Smooth muscle cell (in vitro differentiated cells): Measurements from ENCODE around the gene CDK15. TPM values are rescaled to one million over a fixed set of nuclear protein-coding genes. Genes with fewer than 3 reads are reported as not detected.

ENCODE experiments used
- DNase-seq: peaks from one replicate; lab custom pipeline; 2025; ENCODE audit not compliant: unreplicated experiment; lab: John Stamatoyannopoulos, UW
- H2AFZ ChIP-seq: fragments of 200-600 bp; sonication (generic); 2 replicates; pipeline ENCODE4 v1.6.0; 2016; ENCODE audit warnings: antibody characterized with exemption, low read depth, mild to moderate bottlenecking
- H3F3A ChIP-seq: fragments of 200-600 bp; sonication (generic); 2 replicates; pipeline ENCODE4 v1.6.0; 2017; ENCODE audit warnings: antibody characterized with exemption, low read depth
- H3K27ac ChIP-seq: fragments of 200-600 bp; sonication (generic); 2 replicates; pipeline ENCODE4 v1.5.1; 2016; ENCODE audit warnings: low read depth, mild to moderate bottlenecking
- H3K27me3 ChIP-seq: fragments of 200-600 bp; sonication (generic); 2 replicates; pipeline ENCODE4 v1.6.1; 2016; ENCODE audit warnings: low read depth, mild to moderate bottlenecking
- H3K36me3 ChIP-seq: fragments of 200-600 bp; sonication (generic); 2 replicates; pipeline ENCODE4 v1.5.1; 2016; ENCODE audit warnings: low read depth
- H3K4me1 ChIP-seq: fragments of 200-600 bp; sonication (generic); 2 replicates; pipeline ENCODE4 v1.5.1; 2016; ENCODE audit warnings: low read depth
- H3K4me2 ChIP-seq: fragments of 200-600 bp; sonication (generic); 2 replicates; pipeline ENCODE4 v1.6.0; 2016; ENCODE audit warnings: mild to moderate bottlenecking
- H3K4me3 ChIP-seq: fragments of 200-600 bp; sonication (generic); 2 replicates; pipeline ENCODE4 v1.5.1; 2016; ENCODE audit warnings: mild to moderate bottlenecking
- H3K79me2 ChIP-seq: fragments of 200-600 bp; sonication (generic); 2 replicates; pipeline ENCODE4 v1.6.0; 2016; ENCODE audit warnings: low read depth, mild to moderate bottlenecking
- H3K9ac ChIP-seq: fragments of 200-600 bp; sonication (generic); 2 replicates; pipeline ENCODE4 v1.6.0; 2016; ENCODE audit warnings: low read depth
- H3K9me3 ChIP-seq: fragments of 200-600 bp; sonication (generic); replicated peaks from 2 replicates; pipeline ENCODE4 v1.5.1; 2016; ENCODE audit warnings: low read depth
- H4K20me1 ChIP-seq: fragments of 200-600 bp; sonication (generic); 2 replicates; pipeline ENCODE4 v1.6.0; 2016; ENCODE audit warnings: low read depth
- WGBS: methylation state at CpG from one replicate; pipeline ENCODE4 v1.1.7; 2016; ENCODE audit warnings: low lambda C conversion rate; 5-methylcytosine and 5-hydroxymethylcytosine counted together
- polyA plus RNA-seq: library from polyadenylated mRNA; unstranded; fragments of >200 nt; fragmentation: Nextera tagmentation; extraction: Ambion mirVana; gene quantifications from 2 replicates; pipeline ENCODE4 v1.2.1, GENCODE V29; 2016
- total RNA-seq: library from RNA; depleted of rRNA; stranded (reverse); fragments of >200 nt; gene quantifications from 2 replicates; pipeline ENCODE4 v1.2.3, GENCODE V29; 2014
- TF ChIP-seq, protein P1 (sequence below): fragments of 200-600 bp; sonication (generic); IDR thresholded peaks from 2 replicates; pipeline ENCODE4 v1.5.1; 2017; ENCODE audit warnings: borderline replicate concordance, mild to moderate bottlenecking, antibody characterized with exemption; ENCODE audit not compliant: insufficient read depth, poor library complexity, severe bottlenecking

Gene CDK15
- total and polyA plus RNA-seq, 2 experiments from 2014 or later = 0.40 to 0.93 TPM

DNA sequence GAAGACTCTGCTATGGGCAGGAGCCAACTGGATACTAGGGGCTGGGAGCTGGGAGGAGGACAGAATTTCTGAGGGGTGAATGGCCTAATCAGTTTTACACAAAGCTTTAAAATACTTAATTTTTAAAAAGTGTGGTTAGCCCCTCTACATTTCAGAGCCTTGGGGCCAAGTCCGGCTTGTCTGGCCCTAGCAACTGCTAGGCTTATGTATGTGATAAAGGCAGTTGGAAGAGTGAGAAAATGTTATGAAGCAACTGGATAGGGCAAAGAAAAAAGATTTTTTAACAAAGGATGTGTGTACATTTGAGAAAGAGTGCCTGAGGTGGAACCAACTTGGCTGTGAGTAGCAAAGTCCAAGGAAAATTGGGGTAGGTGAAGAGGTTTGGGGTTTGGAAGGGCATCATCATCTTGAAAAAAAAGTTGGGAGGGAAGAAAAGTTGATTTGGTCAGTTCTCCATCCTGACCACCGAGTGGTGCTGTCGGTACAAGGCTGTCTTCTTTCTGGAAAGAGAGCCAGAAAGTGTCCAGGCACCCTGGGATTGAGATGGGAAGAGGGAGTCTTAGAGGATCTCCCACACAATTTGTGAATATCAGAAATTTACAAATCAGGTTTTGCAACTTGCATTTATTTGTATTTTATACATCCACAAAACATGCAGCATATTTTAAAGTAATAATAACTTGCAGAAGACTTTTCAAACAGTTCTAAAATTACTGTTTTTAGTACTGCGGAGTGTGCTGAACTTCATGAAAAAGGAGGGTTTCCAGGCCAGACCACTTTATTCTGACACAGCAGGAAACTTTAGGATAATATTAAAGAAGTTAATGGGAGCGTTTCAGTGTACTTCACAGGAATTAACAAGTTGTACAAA, 10.5 kb upstream of the CDK15 start:
- 31% methylated on average over 5 of the region's 5 CpGs for WGBS
- no peak for DNase-seq

DNA sequence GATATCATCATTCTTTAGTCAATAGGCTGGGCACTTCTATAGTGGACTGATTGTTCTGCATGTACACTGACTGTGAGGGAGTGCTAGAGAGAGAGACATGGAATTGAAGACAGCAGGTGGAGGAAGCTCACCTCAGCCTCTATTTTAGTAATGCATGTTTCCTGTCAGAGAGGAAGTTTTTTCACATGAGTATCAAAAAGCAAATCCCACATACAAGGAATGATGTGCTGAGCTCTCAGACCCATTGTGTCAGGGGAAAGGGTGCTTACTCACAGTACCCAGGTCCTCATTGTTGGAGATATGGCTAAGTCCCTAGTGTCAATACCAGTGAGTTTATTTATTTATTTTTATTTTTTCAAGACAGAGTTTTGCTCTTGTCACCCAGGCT, 9.9 kb upstream of the CDK15 start:
- Histone ChIP-seq H3F3A (peaks cover 6% of the 10 kb centered on the region), H3K4me2 (no peak overlapping the region), H4K20me1 (no peaks in the 10 kb centered on the region), H3K79me2 (no peaks in the 10 kb centered on the region), H3K27ac (no peak overlapping the region), H3K9ac (no peak overlapping the region), H3K27me3 (no peaks in the 10 kb centered on the region), H3K4me3 (no peak overlapping the region), H3K9me3 (no peaks in the 10 kb centered on the region), H3K36me3 (no peaks in the 10 kb centered on the region), H3K4me1 (no peaks in the 10 kb centered on the region), H2AFZ (no peak overlapping the region)
- DNase-seq = no peak
- TF ChIP-seq, protein P1, sequence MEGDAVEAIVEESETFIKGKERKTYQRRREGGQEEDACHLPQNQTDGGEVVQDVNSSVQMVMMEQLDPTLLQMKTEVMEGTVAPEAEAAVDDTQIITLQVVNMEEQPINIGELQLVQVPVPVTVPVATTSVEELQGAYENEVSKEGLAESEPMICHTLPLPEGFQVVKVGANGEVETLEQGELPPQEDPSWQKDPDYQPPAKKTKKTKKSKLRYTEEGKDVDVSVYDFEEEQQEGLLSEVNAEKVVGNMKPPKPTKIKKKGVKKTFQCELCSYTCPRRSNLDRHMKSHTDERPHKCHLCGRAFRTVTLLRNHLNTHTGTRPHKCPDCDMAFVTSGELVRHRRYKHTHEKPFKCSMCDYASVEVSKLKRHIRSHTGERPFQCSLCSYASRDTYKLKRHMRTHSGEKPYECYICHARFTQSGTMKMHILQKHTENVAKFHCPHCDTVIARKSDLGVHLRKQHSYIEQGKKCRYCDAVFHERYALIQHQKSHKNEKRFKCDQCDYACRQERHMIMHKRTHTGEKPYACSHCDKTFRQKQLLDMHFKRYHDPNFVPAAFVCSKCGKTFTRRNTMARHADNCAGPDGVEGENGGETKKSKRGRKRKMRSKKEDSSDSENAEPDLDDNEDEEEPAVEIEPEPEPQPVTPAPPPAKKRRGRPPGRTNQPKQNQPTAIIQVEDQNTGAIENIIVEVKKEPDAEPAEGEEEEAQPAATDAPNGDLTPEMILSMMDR = no peak

More for the DNA sequence above, 10.5 kb upstream of the CDK15 start:
- no peaks in the 10 kb centered on the region for H3K79me2 ChIP-seq
- no peaks in the 10 kb centered on the region for H3K9me3 ChIP-seq
- TF ChIP-seq, protein P1 = peak; percentile 70
- H2AFZ ChIP-seq = no peak overlapping the region
- H3K27ac ChIP-seq = no peak overlapping the region
- no peaks in the 10 kb centered on the region for H4K20me1 ChIP-seq
- H3K27me3 ChIP-seq = no peaks in the 10 kb centered on the region
- no peaks in the 10 kb centered on the region for H3K4me1 ChIP-seq
- no peak overlapping the region for H3K4me3 ChIP-seq
- H3K9ac ChIP-seq = no peak overlapping the region
- H3F3A ChIP-seq = peaks cover 6% of the 10 kb centered on the region
- no peaks in the 10 kb centered on the region for H3K36me3 ChIP-seq
- no peak overlapping the region for H3K4me2 ChIP-seq

DNA sequence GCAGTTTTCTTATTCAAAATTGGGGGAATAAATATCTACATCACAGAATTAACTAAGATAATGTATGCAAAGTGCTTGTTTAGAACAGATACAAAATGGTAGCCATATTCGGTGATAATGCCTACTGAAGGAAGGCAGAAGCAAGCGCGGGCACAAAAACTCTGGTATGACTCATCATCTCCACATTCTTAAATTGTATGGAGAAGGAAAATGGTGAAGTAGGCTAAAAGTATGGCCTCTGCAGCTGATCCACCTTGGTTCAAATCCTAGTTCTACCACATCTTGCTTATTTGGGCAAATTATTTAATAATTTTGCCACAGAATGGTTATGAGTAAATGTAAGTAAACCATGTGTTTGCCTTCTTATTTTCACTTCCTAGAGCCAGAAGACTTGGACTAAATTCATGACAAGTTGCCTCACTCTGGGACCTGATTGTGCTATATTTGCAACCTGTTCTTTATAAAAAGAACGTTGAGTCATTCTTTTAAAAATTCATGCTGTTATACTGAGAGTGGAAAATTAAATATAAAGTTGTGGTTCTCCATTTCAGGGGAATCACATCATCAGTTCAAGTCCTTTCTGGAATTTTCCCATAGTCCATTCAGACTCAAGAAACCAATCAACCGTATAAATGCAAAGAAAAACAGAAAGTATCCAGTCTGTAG, 9.0 kb upstream of the CDK15 start:
- Histone ChIP-seq H3K79me2 (no peaks in the 10 kb centered on the region), H3F3A (peaks cover 6% of the 10 kb centered on the region), H3K4me3 (no peak overlapping the region), H3K9me3 (no peaks in the 10 kb centered on the region), H2AFZ (no peak overlapping the region), H3K27ac (peak overlapping the region; percentile 70), H3K9ac (peak overlapping the region; percentile 5), H3K36me3 (no peaks in the 10 kb centered on the region), H3K27me3 (no peaks in the 10 kb centered on the region), H4K20me1 (no peaks in the 10 kb centered on the region), H3K4me2 (no peak overlapping the region), H3K4me1 (no peaks in the 10 kb centered on the region)
- TF ChIP-seq, protein P1 = no peak
- no peak for DNase-seq
- 69% methylated on average over 5 of the region's 5 CpGs for WGBS
